Ureter (tissue), 1 donor: Measurements from ENCODE around the gene ZMYND8. TPM values are rescaled to one million over a fixed set of nuclear protein-coding genes. Genes with fewer than 3 reads are reported as not detected.
"Not testable (repeated sequence)": the region's sequence is repeated elsewhere in the genome, so short reads cannot be mapped to it uniquely, and the experiment has no call there.

ENCODE experiments used
- DNase-seq: peaks from one replicate; pipeline ENCODE4 v3.0.0-alpha.2; 2020; ENCODE audit warnings: low spot score
- total RNA-seq: library from RNA; stranded (reverse); gene quantifications from one replicate; pipeline ENCODE4 v1.2.4, GENCODE V29; 2023
- donor health status: DM: yes; HTN: yes; CAD: no.

Gene ZMYND8
- total RNA-seq, 1 donor from 2014 or later: 113 TPM

DNA sequence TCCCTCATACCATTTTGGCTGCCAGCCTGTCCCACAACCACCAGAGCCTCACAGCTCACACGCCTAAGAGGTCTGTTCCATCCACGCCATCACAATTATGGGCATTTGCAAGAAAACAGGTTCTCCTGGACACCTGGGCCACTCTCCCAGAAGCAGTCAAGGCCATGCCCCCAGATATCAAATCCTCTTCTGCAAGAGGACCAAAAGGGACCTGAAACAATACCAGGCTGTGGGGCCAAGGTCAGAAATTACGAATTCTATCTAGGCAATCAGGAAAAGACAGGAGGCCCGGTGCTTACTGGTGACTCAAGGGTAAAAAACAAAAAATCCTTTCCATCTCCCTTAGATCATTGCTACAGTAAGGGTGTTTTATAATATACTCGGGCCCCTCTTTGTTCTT, 69.8 kb downstream of the ZMYND8 start:
- DNase-seq: no peak

DNA sequence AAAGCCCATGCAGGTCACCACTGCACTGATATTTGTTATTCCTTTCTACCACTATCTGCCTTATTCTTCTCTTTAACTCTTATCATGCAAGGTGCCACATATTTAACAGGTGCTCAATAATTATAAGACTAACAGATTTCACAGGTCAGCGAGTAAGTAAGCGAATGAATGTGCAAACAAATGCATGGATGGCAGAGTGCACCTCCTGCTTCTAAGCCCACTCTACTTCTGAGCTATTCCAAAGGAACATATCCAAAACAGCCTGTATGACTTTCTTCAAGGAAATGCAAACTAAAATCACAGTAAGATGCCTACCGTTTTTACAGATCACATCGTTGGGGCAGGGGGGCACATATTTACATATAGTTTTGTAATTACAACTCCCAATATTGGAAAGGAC, 71.3 kb downstream of the ZMYND8 start:
- no peak for DNase-seq

DNA sequence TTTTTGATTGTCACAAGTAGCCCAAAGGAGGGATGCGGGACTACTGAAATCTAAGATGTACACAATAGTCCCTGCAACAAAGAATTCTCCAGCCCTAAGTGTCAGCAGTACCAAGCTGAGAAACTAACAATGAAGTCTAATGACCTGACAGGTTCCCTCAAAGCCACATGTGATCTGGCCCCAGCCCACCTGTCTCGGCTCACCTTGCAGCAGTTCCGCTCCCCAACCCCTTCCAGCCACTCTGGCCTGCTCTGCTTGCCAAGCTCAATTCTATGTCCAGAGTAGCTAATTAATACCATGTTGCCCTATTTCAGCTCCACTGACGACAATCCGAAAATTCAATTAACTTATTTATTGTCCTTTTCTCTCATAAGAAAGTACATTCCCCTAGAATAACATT, 72.1 kb downstream of the ZMYND8 start:
- no peak for DNase-seq

DNA sequence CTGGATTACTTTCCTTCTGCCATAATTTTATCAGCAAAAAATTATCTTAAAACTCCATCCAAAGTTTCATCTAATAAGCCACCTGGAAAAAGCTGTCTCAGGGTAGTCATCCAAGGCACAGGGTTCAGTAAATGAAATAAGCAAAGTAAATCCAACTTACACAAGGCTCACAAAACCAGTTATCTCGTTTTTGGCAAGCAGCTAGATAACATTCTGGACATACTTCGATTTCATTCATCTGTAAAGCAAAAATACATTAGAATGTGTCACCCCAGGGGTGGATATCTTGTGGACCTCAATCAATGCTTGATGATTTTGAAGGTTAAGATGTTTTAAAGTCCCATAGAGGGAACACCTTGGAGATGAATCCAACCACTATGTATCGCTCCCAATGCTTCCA, 73.1 kb downstream of the ZMYND8 start:
- no peak for DNase-seq

DNA sequence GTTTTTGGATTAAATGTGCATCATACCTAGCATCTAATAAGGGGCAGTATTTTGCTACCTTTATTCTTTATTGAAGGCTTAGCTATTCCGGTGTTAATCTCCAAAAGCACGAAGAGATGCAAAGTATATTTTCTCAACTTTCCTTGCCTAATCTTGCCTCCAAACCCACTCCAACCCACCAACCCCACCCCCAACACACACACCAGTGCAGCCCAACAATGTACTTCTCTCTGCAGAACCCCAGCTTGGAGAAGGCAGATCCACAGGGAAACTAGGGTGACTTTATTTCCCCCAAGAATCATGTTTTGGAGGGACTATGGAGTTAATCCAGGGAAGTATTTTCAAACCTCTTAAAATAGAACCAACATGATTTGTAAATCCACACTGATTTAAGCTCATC, 73.6 kb downstream of the ZMYND8 start:
- no peak for DNase-seq

DNA sequence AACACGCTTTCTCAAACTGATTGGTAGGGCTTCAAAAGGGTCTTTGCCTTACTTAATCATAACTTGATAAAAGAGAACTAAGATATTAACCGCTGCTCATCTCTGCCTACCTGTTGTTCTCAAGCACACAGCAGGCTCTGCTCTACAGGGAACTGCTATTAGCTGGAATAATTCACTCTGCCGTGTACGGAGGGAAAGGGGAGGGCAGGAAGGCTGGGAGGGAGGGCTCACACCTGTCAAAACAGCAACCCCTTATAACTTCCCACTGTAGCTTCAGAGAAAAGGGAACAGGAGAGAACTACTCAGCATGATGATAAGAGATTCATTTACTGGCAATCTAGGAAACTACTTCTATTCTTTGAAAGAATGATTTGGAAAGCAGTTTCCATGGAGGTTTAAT, 75.1 kb downstream of the ZMYND8 start:
- no peak for DNase-seq

DNA sequence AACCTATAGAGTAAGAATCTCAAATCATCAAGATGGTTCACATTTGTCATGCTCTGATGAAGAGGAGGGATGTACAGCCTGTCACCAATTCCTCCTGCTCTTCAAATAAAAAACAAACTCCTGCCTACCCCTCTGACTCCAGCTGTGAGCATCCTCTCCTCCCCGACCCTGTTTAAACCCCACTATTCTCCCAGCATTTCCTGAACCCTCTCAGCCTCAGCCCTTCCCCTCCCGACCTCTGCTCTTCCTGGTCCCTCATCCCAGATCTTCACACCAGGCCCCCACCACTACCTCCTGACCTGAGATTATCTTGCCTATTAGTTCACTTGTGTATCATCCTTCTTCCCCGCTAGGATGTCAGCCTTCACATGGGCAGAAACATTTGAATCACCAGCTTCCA, 75.8 kb downstream of the ZMYND8 start:
- DNase-seq: no peak

DNA sequence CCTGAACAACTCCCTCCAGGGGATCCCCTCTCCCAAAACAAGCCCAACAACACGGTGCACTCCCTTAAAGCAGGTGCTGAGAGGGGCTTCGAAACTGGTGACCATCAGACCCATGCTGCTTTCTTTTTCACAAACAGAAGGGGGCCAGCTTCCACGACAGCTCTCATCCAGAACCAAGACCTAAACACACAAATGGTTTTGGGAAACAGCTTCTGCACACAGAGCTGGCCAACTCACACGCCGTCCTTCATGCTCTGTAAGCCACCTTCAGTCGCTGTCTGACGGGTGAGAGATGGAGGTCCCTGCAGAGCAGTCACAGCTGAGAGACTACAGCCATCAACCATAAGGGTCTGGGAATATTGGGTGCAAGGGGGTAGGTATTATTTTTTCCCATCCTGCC, 76.3 kb downstream of the ZMYND8 start:
- no peak for DNase-seq

DNA sequence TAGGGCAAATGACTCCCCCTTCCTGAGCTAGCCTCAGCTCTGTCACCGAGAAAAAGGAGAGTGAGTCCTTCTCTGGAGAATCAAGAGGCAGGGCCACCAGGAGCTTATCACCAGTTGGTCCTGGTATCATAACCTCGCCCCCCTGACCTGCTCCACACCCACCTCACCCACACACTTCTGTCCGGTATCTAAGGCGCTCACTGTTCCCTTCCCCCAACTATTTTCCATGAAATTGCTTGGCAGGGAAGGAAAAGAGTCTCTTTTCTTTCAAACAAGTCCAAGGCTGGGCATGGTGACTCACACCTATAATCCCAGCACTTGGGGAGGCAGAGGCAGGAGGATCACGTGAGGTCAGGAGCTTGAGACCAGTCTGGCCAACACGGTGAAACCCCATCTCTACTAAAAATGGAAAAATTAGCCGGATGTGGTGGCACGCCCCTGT, 77.6 kb downstream of the ZMYND8 start:
- no peak for DNase-seq

DNA sequence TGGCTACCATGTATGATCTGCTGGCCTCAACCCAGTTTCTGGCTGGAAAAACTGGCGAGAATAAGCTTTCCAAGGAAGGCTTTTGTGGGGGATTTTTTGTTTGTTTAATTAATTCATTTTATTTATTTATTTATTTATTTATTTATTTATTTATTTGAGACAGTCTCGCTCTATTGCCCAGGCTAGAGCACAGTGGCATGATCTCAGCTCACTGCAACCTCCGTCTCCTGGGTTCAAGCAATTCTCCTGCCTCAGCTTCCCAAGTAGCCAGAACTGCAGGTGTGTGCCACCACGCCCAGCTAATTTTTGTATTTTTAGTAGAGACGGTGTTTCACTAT, 79.0 kb downstream of the ZMYND8 start:
- DNase-seq: not testable (repeated sequence)

DNA sequence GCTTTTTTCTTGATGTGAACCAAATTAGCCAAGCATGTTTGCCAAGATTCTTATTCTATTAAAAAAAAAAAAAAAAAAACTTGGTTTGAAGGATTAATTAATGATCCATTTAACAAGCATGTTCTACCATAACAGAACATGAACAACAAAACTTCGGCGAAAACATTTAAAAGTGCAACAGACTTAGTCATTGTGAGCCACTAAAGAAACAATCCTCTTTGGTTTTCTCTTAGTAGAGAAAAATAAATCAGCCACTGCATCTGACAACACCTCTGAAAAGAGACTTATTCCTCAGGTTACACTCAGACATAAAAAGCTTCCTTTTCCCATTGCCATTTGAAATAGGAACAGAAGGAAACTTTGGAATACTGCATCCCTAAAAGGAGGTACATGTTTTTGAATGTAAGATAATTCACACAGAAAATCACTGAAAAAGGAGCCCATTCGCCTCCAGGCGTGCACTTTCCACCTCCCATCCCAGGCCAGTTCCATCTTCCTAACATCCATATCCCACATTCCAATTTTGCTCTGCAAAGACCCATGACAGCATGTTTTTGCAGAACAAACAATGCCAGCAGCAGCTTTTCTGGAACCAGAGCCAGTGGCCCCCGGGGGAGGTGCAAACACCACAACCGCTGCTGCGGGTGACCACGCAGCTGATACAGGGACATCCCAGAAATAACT, 79.5 kb downstream of the ZMYND8 start:
- DNase-seq: peak; percentile 63

DNA sequence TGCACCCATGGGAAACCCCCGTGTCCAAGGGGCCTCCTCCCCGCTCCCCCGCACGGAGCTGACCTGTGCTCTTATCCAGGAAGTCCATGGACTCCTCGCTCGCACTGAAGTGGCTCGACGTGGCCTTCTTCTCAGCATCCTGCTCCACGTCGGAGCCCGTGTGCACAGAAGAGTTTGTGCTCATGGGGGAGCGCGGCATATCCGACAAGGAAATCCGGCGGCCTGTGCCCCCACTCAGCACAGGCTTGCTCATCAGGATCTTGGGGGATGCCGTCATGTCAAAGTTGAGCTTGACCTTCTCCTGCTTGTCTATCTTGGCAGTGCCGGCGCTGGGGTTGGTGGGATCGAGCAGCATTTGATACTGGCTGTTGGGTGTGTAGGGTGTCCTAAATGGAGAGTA, 80.2 kb downstream of the ZMYND8 start:
- no peak for DNase-seq

DNA sequence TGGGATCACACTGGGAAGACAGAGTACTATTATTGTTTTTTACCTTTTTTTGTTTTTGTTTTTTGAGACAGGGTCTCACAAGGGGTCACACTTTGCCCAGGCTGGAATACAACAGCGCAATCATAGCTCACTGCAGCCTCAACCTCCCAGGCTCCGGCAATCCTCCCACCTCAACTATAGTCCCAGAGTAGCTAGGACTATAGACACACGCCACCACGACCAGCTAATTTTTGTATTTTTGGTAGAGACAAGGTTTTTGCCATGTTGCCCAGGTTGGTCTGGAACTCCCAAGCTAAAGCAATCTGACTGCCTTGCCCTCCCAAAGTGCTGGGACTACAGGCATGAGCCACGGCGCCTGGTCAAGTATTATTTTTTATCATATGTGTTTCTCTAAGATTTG, 81.0 kb downstream of the ZMYND8 start:
- no peak for DNase-seq

DNA sequence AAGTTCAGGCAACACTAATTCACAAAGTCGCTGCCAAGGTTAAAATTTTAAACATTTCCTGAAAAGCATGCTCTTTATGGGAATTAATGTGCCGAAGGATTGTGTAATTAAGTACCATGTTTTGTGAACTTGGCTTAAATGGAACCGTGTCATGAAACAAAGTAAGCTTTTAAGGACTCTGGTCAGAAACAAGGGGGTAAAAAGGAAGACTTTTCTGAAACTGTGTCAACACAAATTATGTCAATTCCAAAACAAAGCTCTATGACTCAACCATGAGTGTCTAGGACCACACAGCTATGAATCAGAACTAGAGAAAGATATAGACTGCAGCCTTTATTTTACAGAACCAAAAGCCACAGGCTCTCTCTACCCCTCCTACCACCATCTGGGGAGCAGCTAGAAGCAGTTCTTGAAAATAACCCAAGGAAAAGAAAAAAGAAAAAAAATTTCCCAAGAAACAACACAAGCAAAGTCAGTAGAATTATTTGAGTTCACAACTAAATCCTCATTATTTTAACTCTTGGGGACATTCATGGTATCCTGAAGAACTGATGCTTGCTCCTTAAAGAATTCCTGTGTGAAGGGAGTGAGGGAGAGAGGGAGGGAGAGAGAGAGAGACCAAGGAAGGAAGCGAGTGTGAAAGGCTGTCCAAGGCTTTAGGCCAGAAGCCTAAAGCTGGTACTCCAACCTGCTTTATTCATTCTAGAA, 81.9 kb downstream of the ZMYND8 start:
- DNase-seq: no peak

DNA sequence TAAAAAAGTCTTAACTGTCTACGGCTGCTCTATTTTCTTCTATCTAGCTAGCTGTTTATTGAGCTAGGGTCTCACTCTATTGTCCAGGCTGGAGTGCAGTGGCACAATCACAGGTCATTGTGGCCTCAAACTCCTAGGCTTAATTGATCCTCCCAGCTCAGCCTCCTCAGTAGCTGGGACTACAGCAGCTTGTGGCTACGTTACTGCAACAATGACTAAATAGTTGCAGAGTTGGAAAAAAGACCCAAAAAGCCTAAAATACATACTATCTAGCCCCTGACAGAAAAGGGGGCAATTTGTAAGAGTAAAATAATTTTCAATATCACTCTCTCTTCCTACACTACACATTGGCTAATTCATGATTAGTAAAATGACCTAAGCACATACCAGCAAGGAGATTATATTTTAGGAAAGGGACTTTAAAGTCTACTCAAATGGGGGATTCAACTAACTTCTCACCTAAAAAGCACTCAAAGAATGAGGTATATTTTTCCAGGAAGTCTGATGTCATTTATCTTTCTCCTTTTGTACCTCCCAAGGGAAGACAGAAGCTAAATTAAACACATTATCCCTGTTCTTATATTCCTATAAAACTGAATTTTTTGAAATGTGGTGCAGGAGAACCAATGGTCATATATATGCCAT, 82.8 kb downstream of the ZMYND8 start:
- DNase-seq: no peak

DNA sequence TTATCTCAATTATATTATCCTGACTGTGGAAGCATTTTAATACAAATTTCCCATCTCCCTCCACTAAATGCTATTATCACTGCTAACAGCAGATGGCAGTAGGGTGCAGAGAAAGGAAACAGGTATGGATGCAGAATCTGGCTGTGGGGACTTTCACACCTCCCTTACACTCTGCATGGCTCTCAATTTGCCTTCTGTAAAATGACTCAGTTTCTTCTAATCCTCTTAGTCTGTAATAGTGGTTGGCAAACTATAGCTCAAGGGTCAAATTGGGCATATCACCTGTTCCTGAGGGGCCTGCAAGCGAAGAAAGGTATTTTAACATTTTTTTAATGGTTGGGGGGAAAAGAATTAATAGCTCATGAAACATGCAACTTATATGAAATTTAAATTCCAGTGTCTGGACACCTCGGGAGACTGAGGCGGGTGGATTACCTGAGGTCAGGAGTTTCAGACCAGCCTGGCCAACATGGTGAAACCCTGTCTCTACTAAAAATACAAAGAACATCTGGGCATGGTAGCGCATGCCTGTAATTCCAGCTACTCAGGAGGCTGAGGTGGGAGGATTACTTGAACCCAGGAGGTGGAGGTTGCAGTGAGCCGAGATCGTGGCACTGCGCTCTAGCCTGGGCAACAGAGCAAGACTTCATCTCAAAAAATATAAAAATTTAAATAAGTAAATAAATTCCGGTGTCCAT, 83.5 kb downstream of the ZMYND8 start:
- DNase-seq: peak; percentile 67

DNA sequence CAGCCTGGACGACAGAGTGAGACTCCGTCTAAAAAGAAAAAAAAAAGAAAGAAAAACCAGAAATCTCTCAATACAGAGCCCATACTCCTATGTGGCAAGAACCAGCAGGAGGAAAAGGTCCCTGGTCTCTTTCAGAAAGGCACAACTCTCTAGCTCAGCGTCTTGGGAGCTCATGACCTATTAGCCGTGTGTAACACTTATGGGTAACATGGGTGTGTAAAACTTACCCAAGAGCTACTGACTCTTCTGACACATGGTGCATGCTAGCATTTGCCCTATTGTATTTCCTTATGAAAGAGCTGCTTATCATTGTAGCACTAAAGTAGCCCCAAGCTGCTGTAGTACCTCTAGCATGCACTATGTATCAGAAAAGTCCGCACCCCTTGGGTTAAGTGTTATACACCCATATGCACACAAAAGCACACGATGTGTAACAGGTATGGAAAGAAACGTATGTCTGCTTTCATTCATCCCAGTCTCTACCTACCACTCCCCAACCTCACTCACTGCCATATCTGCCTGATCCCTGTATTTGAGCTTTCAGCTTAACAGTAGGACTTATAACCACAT, 85.4 kb downstream of the ZMYND8 start:
- no peak for DNase-seq

DNA sequence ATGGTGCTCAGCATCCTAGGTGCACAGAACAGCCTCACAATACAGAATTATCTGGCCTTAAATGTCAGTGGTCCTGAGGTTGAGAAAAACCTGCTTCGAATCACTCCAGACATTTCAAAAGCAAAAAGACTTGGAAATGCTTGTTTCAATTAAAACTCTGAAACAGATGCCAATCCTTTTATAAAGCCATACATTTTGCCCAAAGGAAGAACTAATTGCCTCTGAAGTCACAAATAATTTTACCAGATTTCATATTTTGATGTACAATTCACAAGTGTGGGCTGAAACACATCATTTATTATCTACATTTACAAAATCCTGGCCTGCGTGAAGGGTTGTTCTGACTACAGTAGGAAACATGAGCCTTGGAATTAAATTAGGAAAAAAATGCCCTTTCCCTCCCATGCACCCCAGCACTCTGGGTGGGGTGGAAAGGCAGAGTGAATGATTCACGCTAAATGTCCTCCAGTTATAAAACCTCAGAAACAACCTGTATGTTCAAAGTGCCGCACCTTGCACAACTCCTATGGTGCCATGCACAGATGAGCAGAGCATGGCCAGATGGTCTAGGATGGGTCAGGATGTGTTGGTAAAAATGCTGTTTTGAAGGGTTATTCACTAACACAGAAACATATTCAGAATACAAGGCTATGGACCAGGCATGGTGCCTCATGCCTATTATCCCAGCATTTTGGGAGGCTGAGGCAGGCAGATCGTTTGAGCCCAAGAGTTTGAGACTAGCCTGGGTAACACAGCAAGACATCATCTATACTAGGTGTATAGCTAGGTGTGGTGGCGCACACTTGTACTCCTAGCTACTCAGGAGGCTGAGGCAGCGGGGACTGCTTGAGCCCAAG, 87.0 kb downstream of the ZMYND8 start:
- DNase-seq: no peak

DNA sequence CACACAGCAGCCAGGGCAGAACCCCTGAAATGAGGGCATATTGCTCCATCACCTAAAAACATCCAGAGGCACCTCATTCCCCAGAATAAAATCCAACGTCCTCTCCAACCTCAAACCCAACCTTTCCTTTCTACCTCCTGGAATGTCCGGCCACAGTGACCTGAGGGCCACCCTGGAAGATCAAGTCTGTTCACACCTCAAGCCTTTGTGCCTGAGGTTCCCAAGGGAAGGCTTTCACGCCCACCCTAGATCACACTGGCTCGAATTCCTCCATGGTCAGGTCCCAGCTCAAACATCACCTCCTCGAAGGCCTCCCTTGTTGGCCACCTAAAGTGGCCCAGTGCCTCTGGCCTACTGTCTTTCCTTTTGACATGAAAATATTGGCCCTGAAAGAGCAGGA, 88.9 kb downstream of the ZMYND8 start:
- DNase-seq: no peak

DNA sequence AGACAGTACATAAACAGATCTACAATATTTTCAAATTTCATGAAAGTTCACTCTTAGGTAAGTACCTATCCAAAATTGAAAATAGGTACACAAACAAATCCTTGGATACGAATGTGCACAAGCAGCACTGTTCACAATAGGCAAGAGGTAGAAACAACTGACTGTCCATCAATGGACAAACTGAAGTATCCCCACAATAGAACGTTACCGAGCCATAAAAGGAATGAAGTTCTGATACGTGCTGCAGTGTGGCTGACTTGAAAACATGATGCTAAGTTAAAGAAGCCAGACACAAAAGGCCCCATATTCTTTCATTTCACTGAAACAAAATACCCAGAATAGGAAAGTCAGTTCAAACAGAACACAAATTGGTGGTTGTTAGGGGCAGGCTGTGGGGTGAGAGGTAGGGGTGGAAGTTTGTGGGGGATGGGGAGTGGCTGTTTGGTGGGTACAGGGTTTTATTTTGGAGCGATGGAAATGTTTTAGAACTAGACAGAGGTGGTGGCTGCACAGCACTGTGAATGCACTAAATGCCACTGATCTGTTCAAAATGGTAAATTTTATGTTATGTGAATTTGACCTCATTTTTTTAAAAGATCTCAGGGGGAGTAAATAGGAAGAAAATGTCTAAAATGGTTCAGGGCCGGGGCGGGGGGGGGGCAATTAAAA, 89.5 kb downstream of the ZMYND8 start:
- no peak for DNase-seq

DNA sequence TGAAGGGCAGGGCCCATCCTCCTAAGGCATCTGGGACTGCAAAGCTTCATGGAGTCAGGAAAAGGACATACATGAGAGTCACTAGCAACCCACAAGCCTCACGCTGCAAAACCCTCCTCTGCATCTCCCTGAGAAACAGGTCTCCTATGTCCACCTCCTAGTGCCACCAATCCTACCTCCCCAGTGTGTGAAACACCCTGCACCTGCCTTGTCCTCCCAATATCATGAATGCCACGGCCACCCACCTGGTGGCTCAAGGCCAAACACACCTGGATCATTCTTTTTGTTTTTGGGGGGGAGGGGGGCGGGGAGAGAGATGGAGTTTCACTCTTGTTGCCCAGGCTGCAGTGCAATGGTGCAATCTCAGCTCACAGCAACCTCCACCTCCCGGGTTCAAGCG, 90.5 kb downstream of the ZMYND8 start:
- no peak for DNase-seq
